Gastrocnemius medialis (tissue), 4 donors: ENCODE measurements around the gene FAAP20.
A peak's percentile ranks its signal among the peaks of the same experiment; 100 is the strongest.

Source experiments
- POLR2A ChIP-seq, 2 donors: fragments of 450-650 bp; IDR thresholded peaks; one replicate each; pipeline ENCODE4 v1.6.1; 2017; ENCODE audit warnings: antibody characterized with exemption in 2 of 2, mild to moderate bottlenecking in 2 of 2, moderate library complexity in 2 of 2
- TF ChIP-seq, protein P1 (sequence below), 5 experiments: fragments of 450-650 bp in 3 of 5; fragments of 200-600 bp in 2 of 5; sonication (generic) in 2 of 5; IDR thresholded peaks in 4 of 5; conservative IDR thresholded peaks in 1 of 5; 1 replicate in 4 of 5; 2 replicates in 1 of 5; pipeline ENCODE4 v1.5.1; 2016 to 2019; ENCODE audit warnings: antibody characterized with exemption in 5 of 5, mild to moderate bottlenecking in 3 of 5, moderate library complexity in 3 of 5

GRCh38 chr1:2227346-2228156 lies 33.0 kb upstream of the FAAP20 start:
- TF ChIP-seq, protein P1, sequence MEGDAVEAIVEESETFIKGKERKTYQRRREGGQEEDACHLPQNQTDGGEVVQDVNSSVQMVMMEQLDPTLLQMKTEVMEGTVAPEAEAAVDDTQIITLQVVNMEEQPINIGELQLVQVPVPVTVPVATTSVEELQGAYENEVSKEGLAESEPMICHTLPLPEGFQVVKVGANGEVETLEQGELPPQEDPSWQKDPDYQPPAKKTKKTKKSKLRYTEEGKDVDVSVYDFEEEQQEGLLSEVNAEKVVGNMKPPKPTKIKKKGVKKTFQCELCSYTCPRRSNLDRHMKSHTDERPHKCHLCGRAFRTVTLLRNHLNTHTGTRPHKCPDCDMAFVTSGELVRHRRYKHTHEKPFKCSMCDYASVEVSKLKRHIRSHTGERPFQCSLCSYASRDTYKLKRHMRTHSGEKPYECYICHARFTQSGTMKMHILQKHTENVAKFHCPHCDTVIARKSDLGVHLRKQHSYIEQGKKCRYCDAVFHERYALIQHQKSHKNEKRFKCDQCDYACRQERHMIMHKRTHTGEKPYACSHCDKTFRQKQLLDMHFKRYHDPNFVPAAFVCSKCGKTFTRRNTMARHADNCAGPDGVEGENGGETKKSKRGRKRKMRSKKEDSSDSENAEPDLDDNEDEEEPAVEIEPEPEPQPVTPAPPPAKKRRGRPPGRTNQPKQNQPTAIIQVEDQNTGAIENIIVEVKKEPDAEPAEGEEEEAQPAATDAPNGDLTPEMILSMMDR (IDR thresholded peaks at IDR 0.05 in 4 of 5, conservative IDR thresholded peaks at IDR 0.05 in 1 of 5): peak in 3 of 5 experiments; percentile 14 to 51 (median 31)
- TF ChIP-seq POLR2A (IDR thresholded peaks at IDR 0.05): peak; percentile 85 to 90
